D341Med (cell line): ENCODE data around the gene SORCS2.

Source experiments
- DNase-seq: peaks from one replicate; pipeline ENCODE4 v3.0.0; 2012; ENCODE audit warnings: low spot score

SORCS2 gene

GRCh38 chr4:7766661-7767345 lies 574.5 kb downstream of the SORCS2 start:
- DNase-seq, result no peak

GRCh38 chr4:7767526-7767925 lies 575.2 kb downstream of the SORCS2 start:
- no peak for DNase-seq

GRCh38 chr4:7767966-7768365 lies 575.6 kb downstream of the SORCS2 start:
- no peak for DNase-seq

GRCh38 chr4:7768736-7769135 lies 576.4 kb downstream of the SORCS2 start:
- no peak for DNase-seq

GRCh38 chr4:7769396-7770223 lies 577.3 kb downstream of the SORCS2 start:
- DNase-seq, result no peak

GRCh38 chr4:7770224-7771050 lies 578.1 kb downstream of the SORCS2 start:
- DNase-seq, result peak; percentile 68

- no peak for DNase-seq
These were observed 578.7 kb downstream of the SORCS2 start for GRCh38 chr4:7771056-7771455.

- no peak for DNase-seq
These were observed 579.5 kb downstream of the SORCS2 start for GRCh38 chr4:7771541-7772507.

- no peak for DNase-seq
These were observed 580.5 kb downstream of the SORCS2 start for GRCh38 chr4:7772711-7773385.

- DNase-seq, result no peak
These were observed 581.3 kb downstream of the SORCS2 start for GRCh38 chr4:7773401-7774180.

- no peak for DNase-seq
These were observed 582.3 kb downstream of the SORCS2 start for GRCh38 chr4:7774301-7775294.

- DNase-seq, result no peak
These were observed 583.1 kb downstream of the SORCS2 start for GRCh38 chr4:7775396-7775795.

GRCh38 chr4:7777017-7777710 lies 584.8 kb downstream of the SORCS2 start:
- DNase-seq, result no peak

GRCh38 chr4:7777871-7778509 lies 585.7 kb downstream of the SORCS2 start:
- no peak for DNase-seq

- no peak for DNase-seq
These were observed 586.4 kb downstream of the SORCS2 start for GRCh38 chr4:7778510-7779431.

- DNase-seq, result no peak
These were observed 587.1 kb downstream of the SORCS2 start for GRCh38 chr4:7779432-7779768.
